ENCODE results near the gene CBL.

Gene CBL

GRCh38 chr11:119350302-119350701 lies 144.2 kb downstream of the CBL start:
- no peak for DNase-seq

- DNase-seq: no peak
Observed at GRCh38 chr11:119351232-119351631, 145.1 kb downstream of the CBL start.

GRCh38 chr11:119352857-119353260 lies 146.7 kb downstream of the CBL start:
- no peak for DNase-seq

- no peak for DNase-seq
Observed at GRCh38 chr11:119355091-119355843, 149.1 kb downstream of the CBL start.

- DNase-seq: peak; percentile 30
Observed at GRCh38 chr11:119356349-119357031, 150.4 kb downstream of the CBL start.

- DNase-seq: no peak
Observed at GRCh38 chr11:119357074-119357473, 150.9 kb downstream of the CBL start.
